ENCODE measurements around the gene RASSF1. TPM values are rescaled to one million over a fixed set of nuclear protein-coding genes. Genes with fewer than 3 reads are reported as not detected.

The RASSF1 gene
- total RNA-seq, 2 donors from 2014 or later, result 68.3 to 83.1 TPM

DNA sequence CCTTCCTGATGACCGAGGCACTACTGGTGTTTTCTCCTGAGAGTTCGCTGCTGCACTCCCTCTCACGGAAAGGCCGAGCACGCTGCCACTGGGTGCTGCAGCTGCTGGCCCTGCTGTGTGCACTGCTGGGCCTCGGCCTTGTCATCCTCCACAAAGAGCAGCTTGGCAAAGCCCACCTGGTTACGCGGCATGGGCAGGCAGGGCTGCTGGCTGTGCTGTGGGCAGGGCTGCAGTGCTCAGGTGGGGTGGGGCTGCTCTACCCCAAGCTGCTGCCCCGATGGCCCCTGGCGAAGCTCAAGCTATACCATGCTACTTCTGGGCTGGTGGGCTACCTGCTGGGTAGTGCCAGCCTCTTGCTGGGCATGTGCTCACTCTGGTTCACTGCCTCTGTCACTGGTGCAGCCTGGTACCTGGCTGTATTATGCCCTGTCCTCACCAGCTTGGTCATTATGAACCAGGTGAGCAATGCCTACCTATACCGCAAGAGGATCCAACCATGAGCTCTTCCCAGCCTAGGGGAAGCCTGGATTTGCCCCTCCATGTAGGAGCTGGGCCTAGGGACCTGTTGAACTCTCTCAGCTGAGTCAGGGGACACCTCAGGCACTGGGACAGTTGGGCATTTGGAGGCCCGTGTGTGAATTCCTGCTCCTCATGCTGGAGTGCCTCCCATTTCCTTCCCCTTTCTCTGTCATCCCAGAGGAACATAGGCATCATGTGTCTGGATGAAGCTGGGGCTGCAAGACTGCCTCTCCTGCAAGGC is 12.8 kb upstream of the RASSF1 start:
- Mint-ChIP-seq H3K27ac (peak overlapping the region in 1 of 2 donors; percentile 81), H3K9me3 (no peaks in the 10 kb centered on the region), H3K36me3 (peaks cover 16 to 25% of the 10 kb centered on the region in 2 donors)
- DNase-seq (ENCODE audit: low spot score in 2 of 2) (no peak), ATAC-seq (no peak)

DNA sequence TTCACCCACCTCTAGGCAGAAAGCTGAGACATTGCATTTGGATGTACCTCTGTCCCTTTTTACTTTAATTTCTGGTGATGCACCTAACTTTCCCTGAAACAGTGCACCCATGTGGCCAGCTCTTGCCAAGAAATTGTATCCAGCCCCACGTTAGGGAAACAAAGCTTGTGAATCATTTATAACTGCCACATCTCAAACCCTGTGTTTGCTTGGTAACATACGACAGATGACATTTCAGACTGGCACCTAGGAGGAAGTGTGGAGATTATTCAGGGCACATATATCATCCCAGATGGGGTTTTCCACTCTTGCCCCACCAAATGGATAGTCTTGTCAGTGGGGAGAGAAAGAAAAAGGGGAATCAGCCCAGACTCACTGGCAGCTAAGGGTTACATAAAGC is 12.1 kb upstream of the RASSF1 start:
- DNase-seq (ENCODE audit: low spot score in 2 of 2), result no peak
- H3K9me3 Mint-ChIP-seq, result no peaks in the 10 kb centered on the region
- ATAC-seq, result no peak
- H3K36me3 Mint-ChIP-seq, result peaks cover 10 to 19% of the 10 kb centered on the region in 2 donors
- peak overlapping the region in 1 of 2 donors; percentile 81 for H3K27ac Mint-ChIP-seq

DNA sequence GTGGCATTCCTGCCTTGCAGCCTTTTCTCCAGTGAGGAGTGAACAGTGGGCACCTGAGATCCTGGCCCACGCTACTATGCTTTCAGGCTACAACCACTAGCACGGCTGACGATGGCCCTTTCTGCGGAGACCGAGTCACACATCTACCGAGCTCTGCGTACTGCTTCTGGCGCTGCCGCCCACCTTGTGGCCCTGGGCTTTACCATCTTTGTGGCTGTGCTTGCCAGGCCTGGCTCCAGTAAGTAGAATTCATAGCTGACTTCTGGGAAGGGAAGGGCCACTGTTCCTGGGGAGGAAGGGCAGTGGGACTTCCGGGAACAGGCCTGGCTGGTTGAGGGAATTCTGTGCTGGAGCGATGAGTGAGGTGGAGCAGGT is 10.7 kb upstream of the RASSF1 start:
- peaks cover 8 to 18% of the 10 kb centered on the region in 2 donors for H3K36me3 Mint-ChIP-seq
- ATAC-seq, result peak in 1 of 2 donors; percentile 0
- DNase-seq (ENCODE audit: low spot score in 2 of 2), result no peak
- no peaks in the 10 kb centered on the region for H3K9me3 Mint-ChIP-seq
- H3K27ac Mint-ChIP-seq, result peak overlapping the region; percentile 96

DNA sequence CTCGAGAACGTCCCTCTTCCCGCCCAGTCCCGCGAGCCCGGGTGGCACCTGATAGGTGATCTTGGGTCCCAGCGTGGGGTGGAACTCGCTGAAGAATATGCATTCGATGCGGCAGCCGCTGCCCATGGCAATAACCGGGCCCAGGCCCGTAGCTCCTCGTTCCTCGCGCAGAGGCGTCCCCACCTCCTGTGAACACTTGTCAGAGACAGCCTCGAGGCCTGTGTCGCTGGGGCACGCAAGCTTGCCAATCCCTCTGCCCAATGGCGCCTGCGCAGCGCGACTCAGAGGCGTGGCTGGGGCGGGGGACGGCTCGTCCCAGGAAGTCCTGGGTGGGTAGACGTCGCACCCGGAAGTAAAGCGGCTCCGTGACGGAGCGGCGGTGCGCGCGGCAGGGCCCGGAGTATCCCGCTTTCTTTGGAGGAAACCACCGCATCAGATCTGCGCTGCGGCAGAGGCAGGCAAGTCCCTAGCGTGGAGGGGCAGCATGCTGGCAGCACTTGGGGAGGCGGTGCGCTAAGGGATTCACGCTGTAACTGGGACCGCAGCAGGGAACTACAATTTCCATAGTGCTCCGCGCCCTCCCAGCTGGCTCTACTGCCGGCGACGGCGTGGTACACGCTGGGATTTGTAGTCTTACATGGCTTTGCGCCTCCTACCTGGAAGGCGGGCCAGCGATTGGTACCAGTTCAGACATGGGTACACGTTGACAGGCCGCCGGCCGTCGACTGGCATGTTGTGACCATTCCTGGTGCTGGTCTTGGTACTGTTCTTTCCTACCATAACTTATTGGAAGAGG is 10.1 kb upstream of the RASSF1 start, which contains the start of the genes CYB561D2 and NPRL2:
Gene CYB561D2, plus strand, starts transcription at position 336 of the 796 bp plus-strand sequence. CDS start 572 bp downstream, outside the sequence.
Gene NPRL2, minus strand, starts transcription at position 249 of the 796 bp plus-strand sequence. Its CDS starts 123 bp downstream, at position 126.
- peak within 1 kb of the TSS; percentile 96 for H3K27ac Mint-ChIP-seq
- ATAC-seq (peak; percentile 91 to 92), DNase-seq (ENCODE audit: low spot score in 2 of 2) (peak; percentile 98 to 100)
- no peaks in the 10 kb centered on the region for H3K9me3 Mint-ChIP-seq
- H3K36me3 Mint-ChIP-seq, result peaks cover 8 to 18% of the 10 kb centered on the region in 2 donors

DNA sequence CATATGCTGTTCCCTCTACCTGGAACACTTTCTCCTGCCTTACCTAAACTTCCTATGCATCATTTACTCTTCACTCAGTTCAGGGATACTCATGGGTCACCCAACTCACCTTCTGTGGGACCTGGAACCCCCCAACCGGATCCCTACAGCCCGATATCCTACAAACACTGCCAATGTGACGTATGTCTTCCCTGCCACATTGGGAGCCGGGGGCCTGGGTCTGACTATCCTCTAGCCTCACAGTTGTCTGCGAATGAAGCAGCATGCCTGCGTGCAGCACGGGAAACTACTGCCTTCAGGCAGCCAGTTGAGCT is 9.5 kb upstream of the RASSF1 start:
- H3K9me3 Mint-ChIP-seq, result no peaks in the 10 kb centered on the region
- no peak for ATAC-seq
- H3K27ac Mint-ChIP-seq, result peak overlapping the region; percentile 96
- no peak for DNase-seq (ENCODE audit: low spot score in 2 of 2)
- H3K36me3 Mint-ChIP-seq, result peaks cover 8 to 18% of the 10 kb centered on the region in 2 donors

DNA sequence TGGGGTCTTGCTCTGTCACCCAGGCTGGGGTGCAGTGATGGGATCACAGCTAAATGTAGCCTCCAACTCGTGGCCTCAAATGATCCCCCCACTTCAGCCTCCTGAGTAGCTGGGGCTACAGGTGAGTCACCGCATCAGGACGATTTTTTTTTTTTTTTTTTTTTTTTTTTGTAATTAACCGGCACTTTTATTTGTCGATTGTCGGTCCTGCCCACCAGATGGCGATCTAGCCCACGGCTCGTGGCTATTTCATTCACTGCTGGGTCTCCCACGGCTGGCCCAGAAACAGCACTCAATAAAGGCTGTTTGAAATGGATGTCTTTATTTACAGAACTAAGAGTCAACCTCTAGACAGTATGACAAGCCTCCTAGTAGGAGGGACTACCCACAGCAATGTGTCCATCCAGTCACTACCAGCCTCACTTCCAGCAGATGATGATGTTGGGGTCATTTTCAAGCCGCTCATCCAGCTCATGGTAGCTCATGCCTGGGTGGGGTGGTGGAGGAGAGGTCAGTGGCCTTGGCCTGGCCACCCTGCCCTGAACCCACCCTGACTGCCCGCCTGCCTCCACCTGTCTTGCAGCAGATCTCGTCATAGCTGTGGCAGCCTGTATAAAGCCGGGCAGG is 6.7 kb upstream of the RASSF1 start:
- no peak for ATAC-seq
- H3K27ac Mint-ChIP-seq, result peak overlapping the region; percentile 25 to 50
- peaks cover 8 to 18% of the 10 kb centered on the region in 2 donors for H3K36me3 Mint-ChIP-seq

DNA sequence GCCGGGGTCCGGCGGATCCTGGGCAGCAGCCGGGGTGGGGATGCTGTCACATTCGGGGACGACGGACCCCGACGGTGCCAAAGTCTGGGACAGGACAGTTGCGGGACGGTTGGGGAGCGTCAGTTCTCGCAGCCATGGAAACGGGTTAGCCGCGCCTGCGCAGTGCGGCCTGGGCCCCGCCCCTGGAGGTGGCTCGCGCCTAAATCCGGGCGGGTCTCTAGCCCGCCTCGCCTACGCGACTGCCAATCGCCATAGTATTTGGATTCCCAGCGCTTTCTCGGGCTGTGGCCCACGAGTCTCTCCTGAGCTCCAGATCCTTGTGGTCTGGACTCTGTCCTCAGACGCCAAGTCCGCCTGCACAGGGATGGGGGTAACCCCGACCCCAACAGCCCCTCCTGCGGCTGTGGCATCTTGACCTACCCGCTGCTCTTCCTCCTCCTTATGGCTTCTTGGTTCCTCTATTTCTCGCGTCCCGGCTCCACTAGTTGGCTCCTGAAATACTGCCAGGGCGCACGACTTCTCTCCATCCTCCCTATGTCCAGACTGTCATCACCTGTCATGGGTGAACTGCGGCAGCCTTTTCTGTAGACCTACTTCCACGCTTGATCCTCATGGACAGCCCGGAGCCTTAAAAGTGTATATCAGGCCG is 5.1 kb upstream of the RASSF1 start, which contains the start of gene ZMYND10:
Gene ZMYND10, minus strand, starts transcription at position 147 of the 649 bp plus-strand sequence. CDS start 153 bp downstream, outside the sequence.
- ATAC-seq (peak; percentile 20 to 61), DNase-seq (ENCODE audit: low spot score in 2 of 2) (peak; percentile 78 to 88)
- Mint-ChIP-seq H3K36me3 (peaks cover 8% of the 10 kb centered on the region in 2 donors), H3K27ac (peak within 1 kb of the TSS; percentile 29 to 55), H3K9me3 (no peaks in the 10 kb centered on the region)

More for the DNA sequence above, 6.7 kb upstream of the RASSF1 start:
- H3K9me3 Mint-ChIP-seq, result no peaks in the 10 kb centered on the region
- peak in 1 of 2 donors; percentile 70 for DNase-seq (ENCODE audit: low spot score in 2 of 2)

DNA sequence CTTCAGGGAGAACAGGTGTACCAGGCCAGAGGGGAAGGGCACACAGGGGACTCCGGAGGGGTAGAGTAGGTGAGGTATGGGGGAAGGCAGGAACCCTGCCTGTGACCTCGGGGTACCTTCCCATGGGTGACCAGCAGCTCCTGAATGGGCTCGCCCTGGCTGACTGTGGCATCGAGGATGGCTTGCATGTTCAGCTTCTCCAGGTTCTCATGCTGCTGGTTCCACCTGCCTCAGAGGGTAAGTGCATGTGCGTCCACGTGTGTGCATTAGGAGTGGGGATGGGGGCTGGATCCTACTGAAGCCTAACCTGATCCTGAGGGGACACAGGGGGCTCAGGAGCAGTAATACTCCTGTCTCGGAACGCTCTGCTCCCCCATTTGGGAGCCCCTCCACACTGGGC is 4.4 kb upstream of the RASSF1 start:
- DNase-seq (ENCODE audit: low spot score in 2 of 2), result no peak

DNA sequence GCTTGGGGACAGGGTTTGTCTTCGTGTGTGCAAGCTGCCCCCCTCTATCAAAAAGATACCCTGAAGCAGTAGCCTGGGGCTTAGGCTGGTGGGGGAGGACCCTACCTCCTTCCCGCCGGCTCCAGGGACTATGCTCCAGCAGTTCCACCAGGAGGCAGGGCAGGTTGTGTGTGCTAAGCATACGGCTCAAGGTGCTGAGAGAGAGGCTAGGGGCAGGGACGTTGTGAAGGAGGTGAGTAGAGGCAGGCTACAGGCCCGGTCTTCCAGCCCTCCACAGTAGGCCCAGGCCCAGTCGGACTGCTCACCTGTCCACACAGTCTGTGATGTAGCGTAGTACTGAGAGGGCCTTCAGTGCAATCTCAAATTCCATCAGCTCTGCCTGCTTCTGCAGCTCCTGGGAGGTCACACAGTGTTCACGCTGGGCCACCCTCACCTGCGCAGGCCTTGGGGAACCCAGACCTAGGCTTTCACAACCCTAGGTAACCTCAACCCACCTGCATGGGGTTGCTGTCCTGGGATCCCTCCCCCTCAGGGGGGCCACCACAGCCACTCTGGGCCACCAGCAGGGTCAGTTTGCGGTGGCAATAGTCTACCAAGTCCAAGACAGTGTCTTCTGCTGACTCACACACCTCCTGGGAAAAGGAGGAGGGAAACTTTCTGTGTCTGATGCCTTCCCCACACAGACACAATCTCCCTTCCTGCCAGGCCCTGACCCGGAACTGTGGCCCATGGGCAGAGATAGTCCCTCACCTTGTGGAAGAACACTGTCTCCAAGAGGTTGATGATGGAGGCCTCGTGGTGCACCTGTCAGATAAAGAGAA is 2.4 kb upstream of the RASSF1 start:
- ATAC-seq (no peak), DNase-seq (ENCODE audit: low spot score in 2 of 2) (no peak)
- peaks cover 21% of the 10 kb centered on the region in 2 donors for H3K36me3 Mint-ChIP-seq
- no peaks in the 10 kb centered on the region for H3K9me3 Mint-ChIP-seq
- H3K27ac Mint-ChIP-seq, result no peak overlapping the region

More for the DNA sequence above, 4.4 kb upstream of the RASSF1 start:
- H3K9me3 Mint-ChIP-seq, result no peaks in the 10 kb centered on the region
- no peak for ATAC-seq
- H3K36me3 Mint-ChIP-seq, result peaks cover 3 to 5% of the 10 kb centered on the region in 2 donors
- no peak overlapping the region for H3K27ac Mint-ChIP-seq

DNA sequence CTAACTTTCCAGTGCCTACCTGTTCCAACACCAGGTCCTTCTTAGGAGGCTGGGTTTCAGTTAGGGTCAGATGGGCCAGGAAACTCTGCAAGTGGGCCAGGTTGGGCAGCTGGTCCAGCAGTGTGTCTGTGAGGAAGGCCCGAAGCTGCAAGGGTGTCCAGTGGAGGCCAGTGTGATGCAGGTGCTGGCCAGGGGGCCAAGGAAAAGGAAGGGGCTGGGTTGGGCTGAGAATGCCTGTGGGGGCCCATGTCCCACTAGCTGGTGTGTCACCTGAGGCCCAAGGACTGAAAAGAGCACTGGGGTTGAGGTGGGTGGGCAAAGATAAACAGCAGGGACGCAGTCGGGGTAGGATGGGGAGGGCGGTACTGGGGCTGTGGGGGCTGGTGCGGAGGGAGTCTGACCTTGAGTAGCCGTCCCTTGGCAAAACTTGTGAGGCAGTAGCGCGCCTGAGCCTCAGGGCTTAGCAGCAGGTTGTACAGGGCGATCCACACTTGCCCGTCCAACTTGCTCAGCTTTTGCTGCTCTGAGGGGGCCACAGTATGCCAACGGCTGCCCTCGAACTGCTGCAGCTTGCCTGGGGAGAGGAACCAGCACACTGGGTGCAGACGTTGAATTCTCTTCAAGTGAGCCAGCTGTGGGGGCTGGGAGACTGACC is 1.5 kb upstream of the RASSF1 start:
- no peak for ATAC-seq
- no peak for DNase-seq (ENCODE audit: low spot score in 2 of 2)
- Mint-ChIP-seq H3K36me3 (peaks cover 25% of the 10 kb centered on the region in 2 donors), H3K9me3 (no peaks in the 10 kb centered on the region), H3K27ac (no peak overlapping the region)

DNA sequence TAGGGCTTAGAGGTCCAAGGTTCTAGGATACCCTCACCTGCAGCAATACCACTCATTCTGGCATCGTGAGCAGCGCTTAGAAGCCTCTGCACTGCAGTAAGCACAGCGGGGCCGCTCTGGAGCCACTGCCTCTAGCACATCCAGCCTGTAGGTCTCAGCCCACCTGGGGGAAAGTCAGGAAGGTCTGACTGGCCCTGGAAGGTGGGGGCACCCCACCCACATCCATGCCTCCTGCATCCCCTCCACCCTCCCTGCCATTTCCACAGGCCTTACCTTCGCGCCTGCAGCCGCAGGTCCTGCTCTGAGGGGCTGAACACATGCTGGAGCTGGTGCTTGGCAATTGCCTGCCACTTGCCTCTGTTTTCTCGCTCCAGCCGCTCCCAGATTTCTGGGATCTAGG is 901 bp upstream of the RASSF1 start:
- DNase-seq (ENCODE audit: low spot score in 2 of 2) (no peak), ATAC-seq (no peak)
- H3K36me3 Mint-ChIP-seq, result peaks cover 31% of the 10 kb centered on the region in 2 donors
- no peaks in the 10 kb centered on the region for H3K9me3 Mint-ChIP-seq
- H3K27ac Mint-ChIP-seq, result no peak overlapping the region

DNA sequence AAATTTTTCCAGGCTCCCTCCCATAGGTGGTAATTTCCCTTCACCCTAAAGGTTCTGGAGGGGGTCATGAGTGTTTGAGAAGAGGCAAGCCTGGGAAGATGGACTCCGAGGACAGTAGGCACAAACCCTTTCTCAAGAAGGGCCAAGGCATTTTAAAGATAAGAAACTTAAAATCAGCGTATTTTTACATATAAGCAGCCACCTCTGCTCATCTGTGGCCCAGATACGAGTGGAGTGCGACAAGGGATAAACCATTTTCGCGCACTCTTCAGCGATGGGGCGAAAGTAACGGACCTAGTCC is 539 bp downstream of the RASSF1 start:
- DNase-seq (ENCODE audit: low spot score in 2 of 2), result no peak
- ATAC-seq, result no peak
- H3K36me3 Mint-ChIP-seq, result peaks cover 40 to 43% of the 10 kb centered on the region in 2 donors
- H3K27ac Mint-ChIP-seq, result peak overlapping the region; percentile 88 to 94
- no peaks in the 10 kb centered on the region for H3K9me3 Mint-ChIP-seq

DNA sequence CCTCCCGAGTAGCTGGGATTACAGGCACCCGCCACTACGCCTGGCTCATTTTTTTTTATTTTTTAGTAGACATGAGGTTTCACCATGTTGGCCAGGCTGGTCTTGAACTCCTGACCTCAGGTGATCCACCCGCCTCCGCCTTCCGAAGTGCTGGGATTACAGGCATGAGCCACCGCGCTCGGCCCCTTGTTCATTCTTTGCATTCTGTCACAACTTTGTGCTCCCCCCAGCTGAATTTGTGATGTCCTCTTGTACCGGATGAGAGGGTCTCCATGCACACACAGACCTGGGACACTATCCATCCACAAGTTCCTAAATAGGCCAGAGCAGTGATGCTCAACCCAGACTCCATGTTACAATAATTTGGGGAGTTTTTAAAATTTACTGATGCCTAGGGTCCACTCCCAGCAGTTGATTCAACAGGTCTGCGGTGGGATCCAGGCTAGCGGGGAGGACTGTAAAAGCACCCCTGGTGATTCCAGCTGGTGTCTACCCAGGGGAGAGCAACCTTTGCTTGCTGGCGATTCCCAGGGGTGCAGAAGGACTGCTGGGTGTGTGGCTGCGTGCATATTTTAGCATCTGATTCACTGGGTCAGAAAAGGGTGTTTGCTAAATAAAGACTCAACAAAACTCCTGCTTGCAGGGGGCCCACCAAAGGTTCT is 1.0 kb downstream of the RASSF1 start:
- peak overlapping the region; percentile 88 to 94 for H3K27ac Mint-ChIP-seq
- peaks cover 40 to 44% of the 10 kb centered on the region in 2 donors for H3K36me3 Mint-ChIP-seq
- ATAC-seq (no peak), DNase-seq (ENCODE audit: low spot score in 2 of 2) (no peak)
- no peaks in the 10 kb centered on the region for H3K9me3 Mint-ChIP-seq

DNA sequence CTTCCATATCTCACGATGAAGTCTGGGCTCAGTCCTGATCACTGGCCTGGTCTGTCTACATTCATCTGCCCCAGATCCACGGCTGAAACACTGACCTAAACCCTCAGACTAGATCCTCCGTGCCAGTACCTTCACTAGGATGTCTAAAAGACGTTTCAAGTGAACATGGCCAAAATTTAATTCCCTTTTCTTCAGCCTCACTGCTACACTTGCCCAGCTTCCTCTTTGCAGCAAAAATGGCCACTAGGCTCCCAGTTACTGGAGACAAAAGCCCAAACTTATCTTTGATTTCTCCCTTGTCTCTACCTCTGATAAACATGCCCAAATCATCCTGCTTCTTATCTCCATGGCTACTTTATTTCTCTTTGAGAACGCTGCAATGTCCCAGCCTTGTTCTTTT is 1.7 kb downstream of the RASSF1 start:
- ATAC-seq, result no peak
- H3K27ac Mint-ChIP-seq, result peak overlapping the region; percentile 88 to 94
- H3K36me3 Mint-ChIP-seq, result peaks cover 40 to 49% of the 10 kb centered on the region in 2 donors

More for the DNA sequence above, 1.7 kb downstream of the RASSF1 start:
- no peaks in the 10 kb centered on the region for H3K9me3 Mint-ChIP-seq
- no peak for DNase-seq (ENCODE audit: low spot score in 2 of 2)

Data from activated naive CD4-positive, alpha-beta T cell treated with anti-CD3 and anti-CD28 coated beads, Interleukin-2, amount 50 U/mL, for 72 hours (primary cell).